ENCODE data around the gene TOR3A.

- TF ChIP-seq KDM5A (IDR thresholded peaks at IDR 0.05) (no peak), EP300 (IDR thresholded peaks at IDR 0.05) (no peak), POLR2A (IDR thresholded peaks at IDR 0.05; ENCODE audit: low read length) (no peak), CTCF (IDR thresholded peaks at IDR 0.05) (no peak), JUN (IDR thresholded peaks at IDR 0.05) (no peak), POLR2AphosphoS2 (conservative IDR thresholded peaks at IDR 0.05; ENCODE audit: low read length) (no peak), ESRRA (IDR thresholded peaks at IDR 0.05; ENCODE audit: borderline replicate concordance, low read length) (no peak), RNF2 (IDR thresholded peaks at IDR 0.05; ENCODE audit: borderline replicate concordance, low read depth) (no peak), RAD21 (conservative IDR thresholded peaks at IDR 0.05 in 1 of 2, IDR thresholded peaks at IDR 0.05 in 1 of 2) (no peak)
Observed at GRCh38 chr1:179089827-179090482, 8.1 kb downstream of the TOR3A start.

Data from A549 (cell line).